Erythroblast (primary cell): ENCODE measurements around the gene MINDY4B.

Experiments
- GATA1 ChIP-seq: IDR thresholded peaks from 2 replicates; pipeline ENCODE4 v1.6.1; 2011; ENCODE audit warnings: low read depth, mild to moderate bottlenecking, control low read depth, low read length, moderate library complexity
- POLR2A ChIP-seq: IDR thresholded peaks from 2 replicates; pipeline ENCODE4 v1.6.1; 2011; ENCODE audit warnings: mild to moderate bottlenecking, low read length

GRCh38 chr3:150848864-150849263 is 56.4 kb downstream of the MINDY4B start:
- TF ChIP-seq POLR2A: no peak
- TF ChIP-seq GATA1: no peak
